WTC11 (cell line): ENCODE data around the gene ZC3H12A. TPM values are rescaled to one million over a fixed set of nuclear protein-coding genes. Genes with fewer than 3 reads are reported as not detected.

Source experiments
- ATAC-seq: fragments of 200-7000 bp; cut with Tn5 transposase; 2 replicates; pipeline ENCODE4 v1.10.0; 2021; ENCODE audit warnings: mild to moderate bottlenecking, moderate library complexity
- CTCF ChIA-PET: fragments of 300-600 bp; sonication (Branson Sonifier 250); formaldehyde crosslinking; loops from one replicate; lab custom pipeline; 2021; ENCODE audit warnings: antibody characterized with exemption; lab: Charles Lee
- POLR2A ChIA-PET: fragments of 350-600 bp; sonication (Branson Sonifier 250); formaldehyde crosslinking; loops from one replicate; lab custom pipeline; 2021; ENCODE audit warnings: antibody characterized with exemption; lab: Charles Lee
- DNase-seq: peaks from one replicate; pipeline ENCODE4 v3.0.0; 2021; ENCODE audit warnings: low spot score
- H3K27ac Mint-ChIP-seq: 2 replicates; pipeline ENCODE4 v1.8.0; 2021; ENCODE audit warnings: mixed read lengths
- H3K27me3 Mint-ChIP-seq: 2 replicates; pipeline ENCODE4 v1.8.0; 2021; ENCODE audit warnings: low read depth, mild to moderate bottlenecking, moderate library complexity, mixed read lengths
- H3K36me3 Mint-ChIP-seq: 2 replicates; pipeline ENCODE4 v1.8.0; 2021; ENCODE audit warnings: mixed read lengths
- H3K4me1 Mint-ChIP-seq: 2 replicates; pipeline ENCODE4 v1.8.0; 2022; ENCODE audit warnings: mixed read lengths
- H3K4me3 Mint-ChIP-seq: 2 replicates; pipeline ENCODE4 v1.8.0; 2021; ENCODE audit warnings: mild to moderate bottlenecking, moderate library complexity, mixed read lengths
- H3K9me3 Mint-ChIP-seq: 2 replicates; pipeline ENCODE4 v1.8.0; 2021; ENCODE audit warnings: mixed read lengths
- GTF2I ChIP-seq: fragments of 250-450 bp; sonication (Bioruptor Pico); conservative IDR thresholded peaks from 2 replicates; pipeline ENCODE4 v1.4.0; 2021; ENCODE audit warnings: mild to moderate bottlenecking
- MXD4 ChIP-seq: fragments of 250-450 bp; sonication (Bioruptor Pico); IDR thresholded peaks from 2 replicates; pipeline ENCODE4 v1.8.0; 2021; ENCODE audit warnings: mild to moderate bottlenecking, moderate library complexity, borderline replicate concordance
- RORB ChIP-seq: fragments of 250-450 bp; sonication (Bioruptor Pico); IDR thresholded peaks from 2 replicates; pipeline ENCODE4 v1.9.0; 2021; ENCODE audit warnings: mild to moderate bottlenecking
- TEAD4 ChIP-seq: sonication (generic); formaldehyde crosslinking; IDR thresholded peaks from 2 replicates; pipeline ENCODE4 v1.8.0; 2022; ENCODE audit warnings: mild to moderate bottlenecking, missing genetic modification reagents
- ZNF232 ChIP-seq: sonication (generic); formaldehyde crosslinking; IDR thresholded peaks from 2 replicates; pipeline ENCODE4 v1.8.0; 2022; ENCODE audit warnings: mild to moderate bottlenecking, missing genetic modification reagents
- microRNA-seq: library from miRNA; unstranded; fragments of <30 nt; microRNA quantifications from one replicate; pipeline ENCODE4 v1.2.0, GENCODE V29; 2022; ENCODE audit warnings: borderline number of aligned reads
- total RNA-seq: library from RNA; stranded (reverse); gene quantifications from 3 replicates; pipeline ENCODE4 v1.2.3, GENCODE V29; 2021
- TF ChIP-seq, protein P1 (sequence below): sonication (generic); formaldehyde crosslinking; IDR thresholded peaks from 2 replicates; pipeline ENCODE4 v1.8.1; 2023; ENCODE audit warnings: mild to moderate bottlenecking, missing genetic modification reagents, borderline replicate concordance
- TF ChIP-seq, protein P2 (sequence below): sonication (generic); formaldehyde crosslinking; IDR thresholded peaks from 2 replicates; pipeline ENCODE4 v1.8.1; 2022; ENCODE audit warnings: mild to moderate bottlenecking, missing genetic modification reagents, moderate library complexity, borderline replicate concordance
- TF ChIP-seq, protein P3 (sequence below): fragments of 250-450 bp; sonication (Bioruptor Pico); IDR thresholded peaks from 2 replicates; pipeline ENCODE4 v1.9.0; 2021; ENCODE audit warnings: mild to moderate bottlenecking, borderline replicate concordance
- TF ChIP-seq, protein P4 (sequence below): sonication (generic); formaldehyde crosslinking; IDR thresholded peaks from 2 replicates; pipeline ENCODE4 v1.8.0; 2022; ENCODE audit warnings: mild to moderate bottlenecking, missing genetic modification reagents
- TF ChIP-seq, protein P5 (sequence below): sonication (generic); formaldehyde crosslinking; IDR thresholded peaks from 2 replicates; pipeline ENCODE4 v1.8.0; 2023; ENCODE audit warnings: mild to moderate bottlenecking, missing genetic modification reagents

The ZC3H12A gene
- total RNA-seq, 1 experiment from 2014 or later = 10.9 TPM

DNA sequence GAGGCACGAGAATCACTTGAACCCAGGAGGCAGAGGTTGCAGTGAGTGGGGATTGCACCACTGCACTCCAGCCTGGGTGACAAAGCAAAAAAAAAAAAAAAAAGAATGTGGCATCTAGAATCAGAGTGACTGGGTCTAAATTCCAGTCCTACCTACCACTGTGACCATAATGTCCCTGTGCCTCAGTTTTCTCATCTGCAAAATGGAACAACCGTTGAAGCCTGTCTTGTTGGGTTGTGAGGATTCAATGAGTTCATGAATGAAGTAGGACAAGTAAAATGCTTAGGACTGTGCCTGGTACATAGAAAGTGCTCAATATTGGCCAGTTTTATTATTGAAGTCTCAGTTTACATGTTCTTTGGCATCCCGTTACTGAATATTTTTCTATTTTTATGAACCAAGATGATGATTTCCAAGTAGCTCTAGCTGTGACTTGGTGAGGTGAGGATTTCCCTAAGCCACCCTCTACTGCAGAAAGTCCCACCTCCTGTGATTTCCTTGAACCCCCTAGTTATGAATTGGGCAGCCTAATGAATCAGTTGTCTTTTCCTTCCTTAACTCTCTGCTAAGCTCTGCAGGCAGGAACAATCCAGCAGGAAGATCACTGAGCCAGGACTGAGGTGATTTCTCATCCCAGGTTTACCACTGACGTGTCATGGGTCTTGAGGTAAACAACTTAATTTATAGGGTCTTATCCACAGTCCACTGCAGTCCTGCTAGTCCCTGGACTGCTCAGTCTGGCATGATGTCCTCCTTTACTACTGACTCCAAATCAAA lies 59.1 kb downstream of the ZC3H12A start:
- Mint-ChIP-seq H3K4me1 (no peaks in the 10 kb centered on the region), H3K27ac (no peak overlapping the region; the same call in 1 of the 2 replicates), H3K36me3 (peaks cover 30% of the 10 kb centered on the region), H3K27me3 (no peaks in the 10 kb centered on the region), H3K4me3 (no peak overlapping the region), H3K9me3 (no peaks in the 10 kb centered on the region)
- TF ChIP-seq, protein P1, sequence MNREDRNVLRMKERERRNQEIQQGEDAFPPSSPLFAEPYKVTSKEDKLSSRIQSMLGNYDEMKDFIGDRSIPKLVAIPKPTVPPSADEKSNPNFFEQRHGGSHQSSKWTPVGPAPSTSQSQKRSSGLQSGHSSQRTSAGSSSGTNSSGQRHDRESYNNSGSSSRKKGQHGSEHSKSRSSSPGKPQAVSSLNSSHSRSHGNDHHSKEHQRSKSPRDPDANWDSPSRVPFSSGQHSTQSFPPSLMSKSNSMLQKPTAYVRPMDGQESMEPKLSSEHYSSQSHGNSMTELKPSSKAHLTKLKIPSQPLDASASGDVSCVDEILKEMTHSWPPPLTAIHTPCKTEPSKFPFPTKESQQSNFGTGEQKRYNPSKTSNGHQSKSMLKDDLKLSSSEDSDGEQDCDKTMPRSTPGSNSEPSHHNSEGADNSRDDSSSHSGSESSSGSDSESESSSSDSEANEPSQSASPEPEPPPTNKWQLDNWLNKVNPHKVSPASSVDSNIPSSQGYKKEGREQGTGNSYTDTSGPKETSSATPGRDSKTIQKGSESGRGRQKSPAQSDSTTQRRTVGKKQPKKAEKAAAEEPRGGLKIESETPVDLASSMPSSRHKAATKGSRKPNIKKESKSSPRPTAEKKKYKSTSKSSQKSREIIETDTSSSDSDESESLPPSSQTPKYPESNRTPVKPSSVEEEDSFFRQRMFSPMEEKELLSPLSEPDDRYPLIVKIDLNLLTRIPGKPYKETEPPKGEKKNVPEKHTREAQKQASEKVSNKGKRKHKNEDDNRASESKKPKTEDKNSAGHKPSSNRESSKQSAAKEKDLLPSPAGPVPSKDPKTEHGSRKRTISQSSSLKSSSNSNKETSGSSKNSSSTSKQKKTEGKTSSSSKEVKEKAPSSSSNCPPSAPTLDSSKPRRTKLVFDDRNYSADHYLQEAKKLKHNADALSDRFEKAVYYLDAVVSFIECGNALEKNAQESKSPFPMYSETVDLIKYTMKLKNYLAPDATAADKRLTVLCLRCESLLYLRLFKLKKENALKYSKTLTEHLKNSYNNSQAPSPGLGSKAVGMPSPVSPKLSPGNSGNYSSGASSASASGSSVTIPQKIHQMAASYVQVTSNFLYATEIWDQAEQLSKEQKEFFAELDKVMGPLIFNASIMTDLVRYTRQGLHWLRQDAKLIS (CRISPR knock-in tag) = no peak
- TF ChIP-seq RORB (CRISPR knock-in tag) (no peak), MXD4 (CRISPR knock-in tag) (no peak), GTF2I (CRISPR knock-in tag) (no peak), TEAD4 (no peak), ZNF232 (CRISPR knock-in tag) (no peak)
- TF ChIP-seq, protein P2, sequence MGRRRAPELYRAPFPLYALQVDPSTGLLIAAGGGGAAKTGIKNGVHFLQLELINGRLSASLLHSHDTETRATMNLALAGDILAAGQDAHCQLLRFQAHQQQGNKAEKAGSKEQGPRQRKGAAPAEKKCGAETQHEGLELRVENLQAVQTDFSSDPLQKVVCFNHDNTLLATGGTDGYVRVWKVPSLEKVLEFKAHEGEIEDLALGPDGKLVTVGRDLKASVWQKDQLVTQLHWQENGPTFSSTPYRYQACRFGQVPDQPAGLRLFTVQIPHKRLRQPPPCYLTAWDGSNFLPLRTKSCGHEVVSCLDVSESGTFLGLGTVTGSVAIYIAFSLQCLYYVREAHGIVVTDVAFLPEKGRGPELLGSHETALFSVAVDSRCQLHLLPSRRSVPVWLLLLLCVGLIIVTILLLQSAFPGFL (CRISPR knock-in tag) = no peak
- TF ChIP-seq, protein P3, sequence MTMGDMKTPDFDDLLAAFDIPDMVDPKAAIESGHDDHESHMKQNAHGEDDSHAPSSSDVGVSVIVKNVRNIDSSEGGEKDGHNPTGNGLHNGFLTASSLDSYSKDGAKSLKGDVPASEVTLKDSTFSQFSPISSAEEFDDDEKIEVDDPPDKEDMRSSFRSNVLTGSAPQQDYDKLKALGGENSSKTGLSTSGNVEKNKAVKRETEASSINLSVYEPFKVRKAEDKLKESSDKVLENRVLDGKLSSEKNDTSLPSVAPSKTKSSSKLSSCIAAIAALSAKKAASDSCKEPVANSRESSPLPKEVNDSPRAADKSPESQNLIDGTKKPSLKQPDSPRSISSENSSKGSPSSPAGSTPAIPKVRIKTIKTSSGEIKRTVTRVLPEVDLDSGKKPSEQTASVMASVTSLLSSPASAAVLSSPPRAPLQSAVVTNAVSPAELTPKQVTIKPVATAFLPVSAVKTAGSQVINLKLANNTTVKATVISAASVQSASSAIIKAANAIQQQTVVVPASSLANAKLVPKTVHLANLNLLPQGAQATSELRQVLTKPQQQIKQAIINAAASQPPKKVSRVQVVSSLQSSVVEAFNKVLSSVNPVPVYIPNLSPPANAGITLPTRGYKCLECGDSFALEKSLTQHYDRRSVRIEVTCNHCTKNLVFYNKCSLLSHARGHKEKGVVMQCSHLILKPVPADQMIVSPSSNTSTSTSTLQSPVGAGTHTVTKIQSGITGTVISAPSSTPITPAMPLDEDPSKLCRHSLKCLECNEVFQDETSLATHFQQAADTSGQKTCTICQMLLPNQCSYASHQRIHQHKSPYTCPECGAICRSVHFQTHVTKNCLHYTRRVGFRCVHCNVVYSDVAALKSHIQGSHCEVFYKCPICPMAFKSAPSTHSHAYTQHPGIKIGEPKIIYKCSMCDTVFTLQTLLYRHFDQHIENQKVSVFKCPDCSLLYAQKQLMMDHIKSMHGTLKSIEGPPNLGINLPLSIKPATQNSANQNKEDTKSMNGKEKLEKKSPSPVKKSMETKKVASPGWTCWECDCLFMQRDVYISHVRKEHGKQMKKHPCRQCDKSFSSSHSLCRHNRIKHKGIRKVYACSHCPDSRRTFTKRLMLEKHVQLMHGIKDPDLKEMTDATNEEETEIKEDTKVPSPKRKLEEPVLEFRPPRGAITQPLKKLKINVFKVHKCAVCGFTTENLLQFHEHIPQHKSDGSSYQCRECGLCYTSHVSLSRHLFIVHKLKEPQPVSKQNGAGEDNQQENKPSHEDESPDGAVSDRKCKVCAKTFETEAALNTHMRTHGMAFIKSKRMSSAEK (CRISPR knock-in tag) = no peak
- TF ChIP-seq, protein P4, sequence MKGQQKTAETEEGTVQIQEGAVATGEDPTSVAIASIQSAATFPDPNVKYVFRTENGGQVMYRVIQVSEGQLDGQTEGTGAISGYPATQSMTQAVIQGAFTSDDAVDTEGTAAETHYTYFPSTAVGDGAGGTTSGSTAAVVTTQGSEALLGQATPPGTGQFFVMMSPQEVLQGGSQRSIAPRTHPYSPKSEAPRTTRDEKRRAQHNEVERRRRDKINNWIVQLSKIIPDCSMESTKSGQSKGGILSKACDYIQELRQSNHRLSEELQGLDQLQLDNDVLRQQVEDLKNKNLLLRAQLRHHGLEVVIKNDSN (CRISPR knock-in tag) = no peak
- TF ChIP-seq, protein P5, sequence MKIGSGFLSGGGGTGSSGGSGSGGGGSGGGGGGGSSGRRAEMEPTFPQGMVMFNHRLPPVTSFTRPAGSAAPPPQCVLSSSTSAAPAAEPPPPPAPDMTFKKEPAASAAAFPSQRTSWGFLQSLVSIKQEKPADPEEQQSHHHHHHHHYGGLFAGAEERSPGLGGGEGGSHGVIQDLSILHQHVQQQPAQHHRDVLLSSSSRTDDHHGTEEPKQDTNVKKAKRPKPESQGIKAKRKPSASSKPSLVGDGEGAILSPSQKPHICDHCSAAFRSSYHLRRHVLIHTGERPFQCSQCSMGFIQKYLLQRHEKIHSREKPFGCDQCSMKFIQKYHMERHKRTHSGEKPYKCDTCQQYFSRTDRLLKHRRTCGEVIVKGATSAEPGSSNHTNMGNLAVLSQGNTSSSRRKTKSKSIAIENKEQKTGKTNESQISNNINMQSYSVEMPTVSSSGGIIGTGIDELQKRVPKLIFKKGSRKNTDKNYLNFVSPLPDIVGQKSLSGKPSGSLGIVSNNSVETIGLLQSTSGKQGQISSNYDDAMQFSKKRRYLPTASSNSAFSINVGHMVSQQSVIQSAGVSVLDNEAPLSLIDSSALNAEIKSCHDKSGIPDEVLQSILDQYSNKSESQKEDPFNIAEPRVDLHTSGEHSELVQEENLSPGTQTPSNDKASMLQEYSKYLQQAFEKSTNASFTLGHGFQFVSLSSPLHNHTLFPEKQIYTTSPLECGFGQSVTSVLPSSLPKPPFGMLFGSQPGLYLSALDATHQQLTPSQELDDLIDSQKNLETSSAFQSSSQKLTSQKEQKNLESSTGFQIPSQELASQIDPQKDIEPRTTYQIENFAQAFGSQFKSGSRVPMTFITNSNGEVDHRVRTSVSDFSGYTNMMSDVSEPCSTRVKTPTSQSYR = no peak
- no peak for ATAC-seq
- CTCF ChIA-PET = interaction anchor here (1.1 kb wide), 1 partner anchor 47 kb away, joined by 3 read pairs; no protein-coding TSS in a partner anchor
- POLR2A ChIA-PET = no interaction called here
- no peak for DNase-seq

Small RNA genes lying within 50 kb of the gene (microRNA-seq; reads per million reads assigned to microRNA genes)
- gene MIR5581 (not detected), gene MIR6732 (2.8 reads per million)

Other genes with a start within 250 kb of the ZC3H12A start
- gene MEAF6, start 40.2 kb downstream of the ZC3H12A start, total RNA-seq = 37.4 to 41.3 TPM (median 41.0 TPM) in 3 replicates
- gene SNIP1, start 79.7 kb downstream of the ZC3H12A start, total RNA-seq = 18.3 to 19.7 TPM (median 19.1 TPM) in 3 replicates
- 10.5 to 14.6 TPM (median 13.5 TPM) in 3 replicates for gene DNALI1, start 82.4 kb downstream of the ZC3H12A start, total RNA-seq
- 72.3 to 92.8 TPM (median 75.9 TPM) in 3 replicates for gene GNL2, start 121.4 kb downstream of the ZC3H12A start, total RNA-seq
- 0.11 to 0.16 TPM (median 0.13 TPM) in 3 replicates for gene RSPO1, start 160.3 kb downstream of the ZC3H12A start, total RNA-seq
- gene CDCA8, start 217.9 kb downstream of the ZC3H12A start, total RNA-seq = 42.1 to 47.7 TPM (median 43.3 TPM) in 3 replicates